OCI-LY7 (cell line): Measurements from ENCODE around the gene PITPNC1.

Experiments
- EZH2phosphoT487 ChIP-seq: fragments of 200-600 bp; sonication (generic); IDR thresholded peaks from 2 replicates; pipeline ENCODE4 v1.6.1; 2018; ENCODE audit warnings: low read depth, borderline replicate concordance, mild to moderate bottlenecking, mixed run types, antibody characterized with exemption, low read length, moderate library complexity, mixed read lengths
- TF ChIP-seq, protein P1 (sequence below): fragments of 200-600 bp; sonication (generic); conservative IDR thresholded peaks from 2 replicates; pipeline ENCODE4 v1.5.1; 2014; ENCODE audit warnings: mild to moderate bottlenecking, antibody characterized with exemption, low read length, moderate library complexity, mixed read lengths

DNA sequence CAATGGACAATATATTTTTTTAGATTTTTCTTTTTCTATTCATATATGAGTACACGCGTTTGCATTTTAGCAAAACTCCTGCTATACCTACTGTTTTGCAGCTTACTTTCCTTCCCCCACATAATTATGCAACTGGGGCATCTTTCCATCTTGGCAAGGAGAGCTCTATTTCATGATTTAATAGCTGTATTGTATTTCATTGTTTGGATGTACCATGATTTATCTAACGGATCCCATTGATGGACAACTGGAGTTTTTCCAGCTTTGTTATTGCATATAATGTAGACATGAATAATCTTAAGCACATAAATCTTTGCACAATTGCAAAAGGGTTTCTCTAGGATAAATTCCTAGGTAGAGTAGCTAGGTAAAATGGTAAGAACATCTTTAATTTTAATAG lies 133.9 kb downstream of the PITPNC1 start:
- TF ChIP-seq, protein P1, sequence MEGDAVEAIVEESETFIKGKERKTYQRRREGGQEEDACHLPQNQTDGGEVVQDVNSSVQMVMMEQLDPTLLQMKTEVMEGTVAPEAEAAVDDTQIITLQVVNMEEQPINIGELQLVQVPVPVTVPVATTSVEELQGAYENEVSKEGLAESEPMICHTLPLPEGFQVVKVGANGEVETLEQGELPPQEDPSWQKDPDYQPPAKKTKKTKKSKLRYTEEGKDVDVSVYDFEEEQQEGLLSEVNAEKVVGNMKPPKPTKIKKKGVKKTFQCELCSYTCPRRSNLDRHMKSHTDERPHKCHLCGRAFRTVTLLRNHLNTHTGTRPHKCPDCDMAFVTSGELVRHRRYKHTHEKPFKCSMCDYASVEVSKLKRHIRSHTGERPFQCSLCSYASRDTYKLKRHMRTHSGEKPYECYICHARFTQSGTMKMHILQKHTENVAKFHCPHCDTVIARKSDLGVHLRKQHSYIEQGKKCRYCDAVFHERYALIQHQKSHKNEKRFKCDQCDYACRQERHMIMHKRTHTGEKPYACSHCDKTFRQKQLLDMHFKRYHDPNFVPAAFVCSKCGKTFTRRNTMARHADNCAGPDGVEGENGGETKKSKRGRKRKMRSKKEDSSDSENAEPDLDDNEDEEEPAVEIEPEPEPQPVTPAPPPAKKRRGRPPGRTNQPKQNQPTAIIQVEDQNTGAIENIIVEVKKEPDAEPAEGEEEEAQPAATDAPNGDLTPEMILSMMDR = no peak
- TF ChIP-seq EZH2phosphoT487 = no peak
